H7 (cell line): Measurements from ENCODE around the gene PTH2. TPM values are rescaled to one million over a fixed set of nuclear protein-coding genes. Genes with fewer than 3 reads are reported as not detected.

Source experiments
- DNase-seq: peaks from one replicate; pipeline ENCODE4 v3.0.0; 2012
- H3K27me3 ChIP-seq: 2 replicates; pipeline ENCODE4 v1.6.0; 2011; ENCODE audit warnings: mild to moderate bottlenecking, low read length; ENCODE audit not compliant: control insufficient read depth, insufficient read depth
- H3K36me3 ChIP-seq: replicated peaks from 2 replicates; pipeline ENCODE4 v1.5.1; 2011; ENCODE audit warnings: low read length; ENCODE audit not compliant: control insufficient read depth, insufficient read depth
- H3K4me3 ChIP-seq: 2 replicates; pipeline ENCODE4 v1.5.1; 2011; ENCODE audit warnings: low read depth, mild to moderate bottlenecking, control low read depth, low read length, moderate library complexity; ENCODE audit not compliant: insufficient read depth
- total RNA-seq: library from RNA; depleted of rRNA; stranded (reverse); fragments of >200 nt; shearing (Covaris generic); gene quantifications from 2 replicates; pipeline ENCODE4 v1.2.3, GENCODE V29; 2014

Gene PTH2
- total RNA-seq, 1 experiment from 2014 or later: not detected

DNA sequence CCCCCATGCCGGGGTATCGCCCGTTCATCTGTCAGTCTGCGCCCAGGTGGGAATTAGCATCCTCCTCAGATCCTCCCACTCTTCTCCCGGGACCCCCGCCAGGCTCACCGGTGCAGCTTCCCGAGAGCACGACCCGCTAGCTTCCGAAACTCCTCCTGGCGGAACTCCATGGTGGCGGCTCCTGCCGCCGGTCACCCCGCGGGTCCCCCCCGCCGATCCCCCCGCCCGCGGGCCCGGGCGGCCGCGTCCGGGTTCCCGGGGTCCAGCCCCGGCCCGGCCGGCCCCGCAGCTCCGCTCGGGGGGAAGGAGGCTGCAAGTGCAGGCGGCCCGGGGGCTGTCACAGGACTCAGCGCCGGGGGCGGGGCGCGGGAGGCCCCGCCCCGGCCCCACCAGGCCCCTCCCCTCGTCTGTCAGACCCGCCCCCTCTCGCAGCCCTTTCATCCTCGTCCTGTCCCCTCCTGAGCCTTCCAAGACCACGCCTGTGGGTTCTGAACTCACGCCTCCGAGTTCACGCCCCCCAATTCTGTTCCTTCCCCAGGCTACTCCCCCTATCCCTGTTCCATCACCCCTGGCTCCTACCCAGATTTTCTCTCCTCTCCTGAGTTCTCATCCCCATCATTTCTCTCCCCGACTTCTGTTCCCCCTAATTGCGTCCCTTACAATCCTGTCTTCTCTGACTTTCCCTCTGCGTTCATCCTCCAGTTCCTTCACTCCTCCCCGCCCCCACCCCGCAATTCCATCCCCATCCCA lies 18.1 kb upstream of the PTH2 start, which contains the start of gene SLC17A7:
Gene SLC17A7, minus strand, starts transcription at position 318 of the 750 bp plus-strand sequence. Its CDS starts 148 bp downstream, at position 170.
- Histone ChIP-seq H3K4me3 (peak within 1 kb of the TSS; percentile 40), H3K27me3 (peaks cover 57% of the 10 kb centered on the region), H3K36me3 (no peaks in the 10 kb centered on the region)
- DNase-seq: peak; percentile 98

DNA sequence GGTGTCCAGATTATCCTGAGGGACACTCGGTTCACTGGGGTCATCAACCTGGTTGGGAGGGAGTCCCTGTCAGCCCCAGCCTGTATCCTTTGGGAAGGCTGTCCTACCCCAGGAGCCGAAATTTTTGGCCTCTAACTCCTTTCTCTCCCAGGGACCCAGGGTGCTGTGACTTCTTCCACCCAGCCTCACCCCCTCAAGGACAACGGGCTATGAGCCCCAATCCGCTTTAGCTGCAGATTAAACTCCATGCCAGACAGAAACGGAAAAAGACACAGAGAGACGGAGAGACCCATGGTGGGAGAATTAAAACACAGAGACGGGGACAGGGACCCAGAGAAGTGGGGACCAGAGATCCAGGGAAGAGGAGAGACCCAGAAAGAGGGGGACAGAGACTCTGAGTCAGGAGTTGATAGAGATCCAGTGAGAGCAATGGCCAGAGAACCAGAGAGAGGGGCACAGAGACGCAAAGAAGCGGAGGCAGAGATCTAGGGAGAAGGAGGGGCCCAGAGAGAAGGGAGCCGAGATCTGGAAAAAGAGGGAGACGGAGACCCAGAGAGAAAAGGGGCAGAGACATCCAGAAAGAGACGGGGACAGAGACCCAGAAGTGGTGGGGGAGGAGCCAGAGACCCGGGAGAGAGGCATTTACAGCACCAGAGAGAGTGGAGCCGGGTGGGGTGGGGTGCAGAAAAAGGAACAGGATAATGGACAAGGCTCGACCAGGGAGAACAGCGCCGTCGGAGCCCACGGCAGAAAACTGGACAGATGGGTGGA lies 17.4 kb upstream of the PTH2 start:
- H3K36me3 ChIP-seq: no peaks in the 10 kb centered on the region
- peak overlapping the region; percentile 40 for H3K4me3 ChIP-seq
- no peak for DNase-seq
- peaks cover 62% of the 10 kb centered on the region for H3K27me3 ChIP-seq

DNA sequence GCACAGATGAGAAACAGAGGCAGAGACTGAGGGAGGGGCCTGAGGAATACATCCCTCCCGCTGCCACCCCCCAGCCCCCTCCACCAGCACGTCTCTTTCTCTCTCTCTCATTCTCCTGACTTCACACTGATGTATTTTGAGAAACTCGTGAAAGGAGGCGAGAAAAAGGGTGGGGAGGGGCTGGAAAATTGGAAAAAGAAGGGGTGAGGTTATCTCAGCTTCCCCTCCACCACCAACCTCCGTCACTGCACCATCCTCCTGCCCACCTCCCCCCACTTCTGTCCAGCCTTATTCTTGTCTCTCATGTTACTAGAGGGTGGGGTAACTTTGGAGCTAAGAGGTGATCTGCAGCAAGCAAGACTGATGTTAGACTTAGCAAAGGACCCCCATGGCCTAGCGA lies 16.6 kb upstream of the PTH2 start:
- H3K27me3 ChIP-seq: peaks cover 69% of the 10 kb centered on the region
- no peaks in the 10 kb centered on the region for H3K36me3 ChIP-seq
- no peak for DNase-seq
- no peak overlapping the region for H3K4me3 ChIP-seq

DNA sequence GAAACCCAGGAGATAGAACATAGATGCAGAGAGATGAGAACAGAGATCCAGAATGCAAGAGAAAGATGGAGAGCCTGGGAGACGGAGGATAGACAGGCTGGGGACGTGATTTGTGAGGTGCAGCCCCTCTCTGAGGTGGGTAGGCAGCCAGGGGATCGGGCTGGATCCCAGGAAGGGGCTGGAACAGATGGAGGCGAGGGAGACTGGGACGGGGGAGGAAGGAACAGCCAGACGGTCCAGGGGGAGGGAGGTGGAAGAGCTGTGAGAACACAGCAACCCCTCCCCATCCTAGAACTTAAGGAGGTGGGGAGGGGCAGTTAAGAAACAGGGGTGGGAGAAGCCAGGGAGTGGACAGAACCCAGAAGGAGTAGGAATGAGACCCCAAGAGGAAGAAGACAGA lies 15.0 kb upstream of the PTH2 start:
- peaks cover 85% of the 10 kb centered on the region for H3K27me3 ChIP-seq
- no peak overlapping the region for H3K4me3 ChIP-seq
- H3K36me3 ChIP-seq: no peaks in the 10 kb centered on the region
- DNase-seq: no peak

DNA sequence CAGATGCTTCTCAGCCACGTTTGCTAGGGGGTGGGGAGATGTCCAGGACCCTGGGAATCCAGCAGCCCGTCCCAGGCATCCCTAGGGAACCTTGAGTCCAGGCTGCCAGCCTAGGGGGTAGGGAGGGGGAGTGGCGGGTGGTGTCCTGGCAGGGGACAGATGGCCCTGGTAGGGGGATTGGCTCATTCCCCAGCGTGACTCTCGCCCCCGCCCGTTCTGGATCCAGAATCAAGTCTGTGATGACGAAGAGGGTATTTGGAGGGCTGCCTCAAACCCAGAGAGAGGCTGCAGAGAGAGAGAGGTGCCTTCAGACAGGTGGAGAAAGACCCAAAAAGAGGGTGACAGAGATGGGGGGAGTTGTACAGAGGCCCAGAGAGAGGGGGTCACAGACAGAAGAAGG lies 14.0 kb upstream of the PTH2 start:
- Histone ChIP-seq H3K36me3 (no peaks in the 10 kb centered on the region), H3K4me3 (no peak overlapping the region), H3K27me3 (peaks cover 95% of the 10 kb centered on the region)
- no peak for DNase-seq

DNA sequence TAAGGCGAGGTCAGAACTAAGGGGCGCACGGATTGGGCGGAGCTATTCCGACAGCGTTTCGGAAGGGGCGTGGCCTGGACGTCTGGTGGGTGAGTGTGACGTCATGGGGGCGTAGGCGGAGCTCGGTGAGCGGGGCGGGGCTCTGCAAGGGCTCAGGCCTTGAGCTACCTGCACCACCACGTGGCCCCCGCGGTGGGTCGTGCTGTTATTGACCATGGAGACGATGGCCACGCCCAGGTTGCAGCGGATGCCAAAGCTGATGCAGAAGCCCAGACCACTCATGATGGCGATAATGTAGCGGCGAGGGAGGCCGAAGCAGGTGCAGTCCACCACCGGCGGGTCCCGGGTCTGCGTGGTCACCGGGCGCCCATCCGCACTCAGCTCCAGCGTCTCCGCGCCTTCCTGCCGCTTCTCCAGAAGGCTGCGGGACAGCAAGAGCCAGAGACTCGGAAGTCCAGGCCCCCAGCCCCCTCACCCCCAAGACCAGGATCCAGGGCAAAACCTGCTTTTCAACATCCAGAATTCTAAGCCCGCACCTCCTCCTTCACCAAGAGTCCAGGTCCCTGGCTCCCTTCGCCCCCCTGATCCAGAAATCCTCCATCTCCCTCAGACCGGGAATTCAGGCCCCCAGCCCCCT lies 13.3 kb upstream of the PTH2 start:
- H3K27me3 ChIP-seq: peaks cover 95% of the 10 kb centered on the region
- H3K4me3 ChIP-seq: peak overlapping the region; percentile 39
- H3K36me3 ChIP-seq: no peaks in the 10 kb centered on the region
- DNase-seq: peak; percentile 96

DNA sequence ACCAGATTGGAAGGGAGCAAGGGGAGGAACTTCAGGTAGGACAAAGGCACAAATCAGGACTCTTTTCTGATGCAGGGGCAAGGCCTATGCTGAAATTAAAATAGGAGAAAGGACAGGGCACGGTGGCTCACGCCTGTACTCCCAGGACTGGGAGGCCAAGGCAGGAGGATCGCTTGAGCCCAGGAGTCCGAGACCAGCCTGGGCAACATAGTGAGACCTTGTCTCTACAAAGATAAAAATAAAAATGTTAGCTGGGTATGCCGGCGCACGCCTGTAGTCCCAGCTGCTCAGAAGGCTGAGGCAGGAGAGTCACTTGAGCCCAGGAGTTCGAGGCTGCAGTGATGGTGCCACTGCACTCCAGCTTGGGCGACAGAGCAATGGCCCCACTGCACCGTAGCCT lies 12.4 kb upstream of the PTH2 start:
- Histone ChIP-seq H3K4me3 (no peak overlapping the region), H3K27me3 (peaks cover 97% of the 10 kb centered on the region), H3K36me3 (no peaks in the 10 kb centered on the region)
- DNase-seq: no peak

DNA sequence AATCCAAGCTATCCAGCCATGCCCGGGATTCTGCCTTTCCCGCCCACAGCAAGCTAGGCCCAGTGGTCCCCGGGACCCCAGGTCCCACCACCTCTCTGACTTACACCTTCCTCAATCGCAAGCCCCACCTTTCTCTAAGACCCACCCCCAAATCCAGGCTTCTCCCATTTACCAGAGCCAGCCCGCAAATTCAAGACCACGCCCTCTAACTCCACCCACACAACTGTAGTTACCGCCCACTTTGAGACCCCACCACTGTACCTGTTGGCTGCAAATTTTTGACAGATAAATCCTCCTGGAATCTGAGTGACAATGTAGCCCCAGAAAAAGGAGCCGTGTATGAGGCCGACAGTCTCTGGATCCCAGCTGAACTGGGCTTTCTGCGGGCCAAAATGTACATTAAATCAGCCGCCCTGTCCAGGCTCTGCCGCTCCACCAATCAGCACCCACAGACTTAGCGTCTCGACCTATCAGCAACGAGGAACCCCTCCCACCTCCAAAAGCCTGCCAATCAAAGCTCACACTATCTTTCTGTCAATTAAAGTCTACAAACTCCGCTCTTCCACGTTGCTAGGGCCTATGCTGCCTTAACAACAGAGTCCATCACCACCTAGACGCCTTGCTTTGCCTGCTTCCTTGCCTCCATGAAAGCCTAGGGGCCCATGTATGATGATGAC lies 11.8 kb upstream of the PTH2 start:
- no peak overlapping the region for H3K4me3 ChIP-seq
- peaks cover 96% of the 10 kb centered on the region for H3K27me3 ChIP-seq
- DNase-seq: peak; percentile 76
- H3K36me3 ChIP-seq: no peaks in the 10 kb centered on the region

DNA sequence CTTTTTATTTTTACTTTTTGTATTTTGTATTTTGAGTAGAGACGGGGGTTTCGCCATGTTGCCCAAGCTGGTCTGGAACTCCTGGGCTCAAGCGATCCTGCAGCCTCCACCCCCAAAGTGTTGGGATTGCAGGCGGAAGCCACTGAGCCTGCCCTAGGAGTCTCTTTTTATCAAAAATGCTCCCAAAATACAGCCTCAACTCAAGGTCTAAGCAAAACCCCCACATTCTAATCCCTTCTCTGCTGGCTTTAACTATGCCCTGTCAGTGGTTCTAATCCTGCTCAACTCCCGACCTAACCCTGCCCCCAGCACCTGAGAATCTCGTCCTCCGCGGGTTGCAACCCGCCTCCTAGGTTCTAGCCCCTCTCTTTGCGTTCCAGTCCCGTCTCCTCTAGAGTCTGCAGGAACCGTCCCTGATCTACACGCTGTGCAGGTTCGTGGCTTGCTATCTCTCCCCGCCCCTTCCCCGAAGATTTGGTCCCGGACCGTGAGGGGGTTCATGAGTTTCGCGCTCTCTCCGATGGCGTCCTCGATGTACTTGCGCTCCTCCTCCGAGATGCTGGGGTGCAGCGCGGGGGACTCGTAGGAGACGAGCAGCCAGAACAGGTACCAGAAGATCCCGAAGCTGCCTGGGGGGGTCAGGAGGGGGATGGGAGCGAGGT lies 10.1 kb upstream of the PTH2 start:
- Histone ChIP-seq H3K4me3 (peak overlapping the region; percentile 48; the same call in 1 of the 2 replicates), H3K27me3 (peaks cover 95% of the 10 kb centered on the region), H3K36me3 (no peaks in the 10 kb centered on the region)
- DNase-seq: no peak

DNA sequence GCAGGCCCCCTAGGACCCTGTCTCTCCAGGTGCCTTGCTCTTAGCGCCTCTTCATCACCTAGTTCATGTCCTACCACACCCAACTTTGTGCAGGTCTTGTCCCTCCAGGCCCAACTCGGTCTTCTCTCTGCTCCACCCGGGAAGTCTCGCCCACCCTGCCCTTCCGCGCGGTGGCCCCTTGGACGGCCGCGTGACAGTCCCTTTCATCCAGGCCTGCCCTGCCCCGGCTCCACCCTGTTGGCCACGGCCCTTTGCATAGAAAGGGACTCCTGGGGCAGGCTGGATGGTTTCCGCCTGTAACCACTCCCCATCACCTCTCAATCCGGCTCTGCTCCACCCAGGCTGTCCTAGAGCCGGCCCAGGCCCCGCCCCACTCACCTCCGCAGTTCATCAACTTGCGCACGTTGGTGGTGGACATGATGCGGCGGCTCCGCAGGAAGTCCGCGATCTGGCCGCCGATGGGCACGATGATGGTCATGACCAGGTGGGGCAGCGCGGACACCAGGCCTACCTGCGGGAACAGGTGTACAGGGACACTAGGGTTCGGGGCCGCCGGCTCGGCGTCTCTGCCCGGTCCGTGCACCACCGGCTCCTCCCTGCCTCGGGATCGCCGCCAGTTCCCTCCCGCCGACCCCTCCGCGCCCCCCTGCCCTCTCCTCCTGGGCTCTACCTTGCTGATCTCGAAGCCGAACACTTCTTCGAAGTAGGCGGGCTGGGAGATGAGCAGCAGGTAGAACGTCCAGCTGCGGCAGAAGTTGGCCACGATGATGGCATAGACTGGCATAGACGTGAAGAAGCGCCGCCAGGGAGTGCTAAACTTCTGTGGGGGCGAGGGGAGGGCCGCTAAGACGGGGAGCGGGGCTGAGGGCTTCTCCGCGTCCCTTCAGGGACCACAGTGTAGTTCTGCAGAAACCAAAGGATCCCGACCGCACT lies 9.2 kb upstream of the PTH2 start:
- peaks cover 95% of the 10 kb centered on the region for H3K27me3 ChIP-seq
- H3K4me3 ChIP-seq: peak overlapping the region; percentile 48
- H3K36me3 ChIP-seq: no peaks in the 10 kb centered on the region
- DNase-seq: peak; percentile 94

DNA sequence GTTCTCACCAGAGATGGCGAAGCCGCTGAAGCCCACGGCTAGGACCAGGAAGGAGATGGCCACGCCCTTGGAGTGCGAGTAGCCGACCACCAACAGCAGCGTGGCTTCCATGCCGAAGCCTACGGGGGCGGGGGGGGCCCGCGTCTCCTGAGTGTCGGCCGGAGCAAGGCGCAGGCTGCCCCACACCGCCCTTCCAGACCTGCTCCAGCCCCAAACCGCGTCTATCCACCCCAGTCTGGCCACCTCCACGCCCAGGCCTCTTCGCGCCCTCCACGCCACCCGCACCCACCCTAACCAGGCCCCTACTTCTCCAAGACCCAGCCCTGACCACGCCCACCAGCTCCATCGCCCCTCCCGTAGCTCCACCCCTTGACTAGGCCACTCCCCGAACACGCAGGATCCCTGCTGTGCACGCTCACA lies 8.1 kb upstream of the PTH2 start:
- peaks cover 95% of the 10 kb centered on the region for H3K27me3 ChIP-seq
- peak; percentile 81 for DNase-seq
- H3K36me3 ChIP-seq: no peaks in the 10 kb centered on the region
- no peak overlapping the region for H3K4me3 ChIP-seq

DNA sequence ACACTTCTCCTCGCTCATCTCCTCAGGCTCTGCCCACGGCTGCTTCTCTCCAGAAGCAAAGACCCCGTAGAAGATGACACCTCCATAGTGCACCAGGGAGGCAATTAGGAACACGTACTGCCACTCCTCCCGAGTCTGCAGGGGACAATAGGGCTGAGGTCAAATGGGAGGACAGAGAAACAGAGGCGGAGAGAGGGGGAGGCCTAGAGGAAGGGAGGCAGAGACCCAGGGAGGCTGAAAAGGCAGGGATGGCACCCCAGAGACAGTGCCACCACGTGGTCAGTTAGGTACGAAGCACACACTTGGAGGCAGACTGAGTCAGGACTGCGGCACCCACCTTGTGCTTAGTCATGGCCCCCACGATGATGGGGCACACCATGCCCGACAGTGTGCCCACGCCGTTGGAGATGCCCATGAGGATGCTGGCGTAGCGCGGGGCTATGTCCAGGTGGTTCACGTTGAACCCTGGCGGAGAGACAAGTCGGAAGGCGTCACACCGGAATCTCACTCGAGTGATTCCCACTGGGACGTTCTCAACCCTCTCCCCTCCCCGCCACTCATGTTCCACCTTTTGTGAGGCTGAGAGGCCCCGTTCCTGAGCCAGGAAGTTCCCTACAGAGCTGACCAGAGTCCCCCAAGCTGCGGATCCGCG lies 7.6 kb upstream of the PTH2 start:
- Histone ChIP-seq H3K27me3 (peaks cover 96% of the 10 kb centered on the region), H3K4me3 (no peak overlapping the region), H3K36me3 (no peaks in the 10 kb centered on the region)
- no peak for DNase-seq

DNA sequence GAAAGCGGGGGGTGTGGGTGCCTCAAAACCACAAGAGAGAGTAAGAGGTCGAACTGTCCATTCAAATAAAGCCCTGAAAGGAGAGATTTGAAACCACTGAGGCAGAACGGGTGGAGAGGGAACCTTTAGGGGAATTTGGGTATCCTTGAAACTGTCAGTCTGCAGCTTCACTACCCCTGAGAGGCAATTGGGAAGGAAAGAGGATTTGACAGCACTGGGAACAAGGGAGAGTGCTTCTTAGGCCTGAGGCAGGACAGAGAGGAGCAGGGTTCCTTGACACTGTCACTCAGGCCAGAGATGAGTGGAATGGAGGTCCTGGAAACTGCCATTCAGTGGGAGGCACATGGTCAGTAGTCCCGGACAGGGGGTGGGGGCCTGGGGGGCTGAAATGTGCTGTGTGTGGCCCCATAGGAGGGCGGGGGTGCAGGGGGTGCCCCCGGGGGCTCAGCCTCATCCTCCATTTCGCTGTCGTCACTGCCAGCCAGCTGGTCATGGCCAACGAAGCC lies 7.0 kb upstream of the PTH2 start:
- Histone ChIP-seq H3K36me3 (no peaks in the 10 kb centered on the region), H3K27me3 (peaks cover 97% of the 10 kb centered on the region), H3K4me3 (no peak overlapping the region)
- no peak for DNase-seq
